ENCODE results near the gene MAP6.
A peak's percentile ranks its signal among the peaks of the same experiment; 100 is the strongest.

Gene MAP6

DNA sequence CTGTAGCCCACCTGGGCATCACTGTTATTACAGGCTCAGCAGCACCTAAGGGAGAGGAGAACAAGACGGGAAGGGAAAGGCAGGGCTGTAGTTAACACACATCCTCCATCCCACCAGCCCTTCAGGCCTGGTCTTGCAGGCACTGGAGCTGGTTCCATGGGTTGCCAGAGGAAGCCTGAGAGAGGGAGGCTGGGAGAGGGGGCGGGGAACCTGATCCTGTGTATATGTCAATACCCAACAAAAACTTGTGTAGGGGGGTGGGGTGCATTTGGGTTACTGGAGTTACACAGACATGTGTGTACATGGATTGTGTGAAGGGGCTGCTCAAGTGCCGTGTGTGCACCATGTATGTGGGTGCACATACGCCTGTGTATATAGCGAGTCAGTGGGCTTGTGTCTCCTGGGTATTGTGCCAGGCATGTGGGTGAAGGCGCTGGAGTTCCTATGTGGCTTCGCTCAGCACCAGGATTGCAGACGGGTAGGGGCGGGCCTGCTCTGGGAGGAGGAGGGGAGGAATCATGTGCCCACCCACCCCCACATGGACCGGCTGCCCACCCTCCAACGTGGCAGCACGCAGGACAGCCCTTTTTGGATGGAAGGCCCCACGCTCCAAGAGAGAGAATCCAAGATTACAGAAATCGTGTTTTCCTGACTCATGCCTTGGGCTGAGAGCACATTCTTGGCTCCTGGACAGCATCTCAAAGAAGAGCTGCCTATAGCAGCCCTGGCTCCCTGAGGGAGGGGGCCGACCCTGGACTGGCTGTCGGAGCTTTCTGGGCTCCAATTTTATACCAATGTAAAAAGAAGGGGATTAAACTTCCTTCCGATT is 111.0 kb downstream of the MAP6 start:
- DNase-seq (ENCODE audit: extremely low read depth, low read depth) = peak; percentile 87

DNA sequence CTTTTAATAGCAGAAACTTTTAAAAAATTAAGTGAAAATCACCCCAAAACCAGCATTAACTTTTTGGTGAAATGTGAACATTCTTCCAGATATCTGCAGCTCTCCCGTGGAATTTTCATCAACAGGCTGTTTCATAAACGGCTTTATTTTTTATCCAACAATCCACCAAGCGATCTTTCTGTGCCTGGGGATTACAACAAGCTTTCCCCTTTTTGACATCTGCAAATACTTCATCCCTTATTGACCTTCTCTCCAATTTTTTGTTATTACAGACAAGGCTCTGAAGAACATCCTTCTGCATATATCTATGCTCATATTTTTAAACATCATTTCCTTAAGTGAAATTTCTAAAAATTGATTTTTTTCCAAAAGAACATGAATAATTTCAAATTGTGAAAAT is 112.6 kb downstream of the MAP6 start:
- no peak overlapping the region for H3K4me3 ChIP-seq (replicated peaks; ENCODE audit: low read depth, low read length)
- DNase-seq (ENCODE audit: extremely low read depth, low read depth) = no peak
- TF ChIP-seq, protein P1, sequence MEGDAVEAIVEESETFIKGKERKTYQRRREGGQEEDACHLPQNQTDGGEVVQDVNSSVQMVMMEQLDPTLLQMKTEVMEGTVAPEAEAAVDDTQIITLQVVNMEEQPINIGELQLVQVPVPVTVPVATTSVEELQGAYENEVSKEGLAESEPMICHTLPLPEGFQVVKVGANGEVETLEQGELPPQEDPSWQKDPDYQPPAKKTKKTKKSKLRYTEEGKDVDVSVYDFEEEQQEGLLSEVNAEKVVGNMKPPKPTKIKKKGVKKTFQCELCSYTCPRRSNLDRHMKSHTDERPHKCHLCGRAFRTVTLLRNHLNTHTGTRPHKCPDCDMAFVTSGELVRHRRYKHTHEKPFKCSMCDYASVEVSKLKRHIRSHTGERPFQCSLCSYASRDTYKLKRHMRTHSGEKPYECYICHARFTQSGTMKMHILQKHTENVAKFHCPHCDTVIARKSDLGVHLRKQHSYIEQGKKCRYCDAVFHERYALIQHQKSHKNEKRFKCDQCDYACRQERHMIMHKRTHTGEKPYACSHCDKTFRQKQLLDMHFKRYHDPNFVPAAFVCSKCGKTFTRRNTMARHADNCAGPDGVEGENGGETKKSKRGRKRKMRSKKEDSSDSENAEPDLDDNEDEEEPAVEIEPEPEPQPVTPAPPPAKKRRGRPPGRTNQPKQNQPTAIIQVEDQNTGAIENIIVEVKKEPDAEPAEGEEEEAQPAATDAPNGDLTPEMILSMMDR (IDR thresholded peaks at IDR 0.05; ENCODE audit: low read depth, low read length, missing control alignments) = no peak

More for the DNA sequence above, 111.0 kb downstream of the MAP6 start:
- TF ChIP-seq, protein P1 (IDR thresholded peaks at IDR 0.05; ENCODE audit: low read depth, low read length, missing control alignments) = no peak
- H3K4me3 ChIP-seq (replicated peaks; ENCODE audit: low read depth, low read length) = peak overlapping the region; percentile 8; the same call in 1 of the 2 replicates

DNA sequence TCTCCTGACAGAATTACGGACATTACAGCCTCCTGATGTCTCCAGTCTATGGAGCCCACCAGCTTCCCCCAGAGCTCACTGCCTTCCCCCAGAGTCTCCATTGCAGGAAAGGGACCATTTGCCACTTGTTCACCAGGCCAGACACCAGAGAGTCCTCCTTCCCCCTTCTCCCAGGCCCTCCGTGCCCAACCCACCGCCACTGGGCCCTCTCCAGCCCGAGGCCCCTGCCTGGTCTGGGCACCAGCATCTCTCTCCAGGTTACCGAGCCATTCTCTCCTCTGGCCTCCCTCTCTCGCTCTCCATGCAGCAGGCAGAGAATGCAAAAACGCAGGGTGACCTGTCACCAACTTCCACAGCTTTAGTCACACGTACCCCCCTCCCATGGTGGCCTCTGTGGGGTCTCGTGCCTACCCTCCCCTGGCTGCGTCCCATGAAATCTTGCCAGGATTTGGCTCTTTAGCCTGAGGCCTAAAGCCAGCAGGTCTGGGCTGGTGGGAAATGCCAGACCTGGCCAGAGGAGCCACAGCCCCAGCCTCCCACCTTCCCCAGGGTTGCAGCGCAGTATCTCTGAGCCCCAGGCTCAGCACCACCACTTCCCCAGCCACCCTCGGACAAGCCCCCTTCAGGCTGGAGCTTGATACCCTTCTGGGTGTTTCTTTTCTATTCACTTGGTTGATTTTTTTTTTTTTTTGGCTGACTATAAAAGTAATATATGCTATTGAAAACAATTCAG is 113.6 kb downstream of the MAP6 start:
- TF ChIP-seq, protein P1 (IDR thresholded peaks at IDR 0.05; ENCODE audit: low read depth, low read length, missing control alignments) = no peak
- DNase-seq (ENCODE audit: extremely low read depth, low read depth) = no peak
- peak overlapping the region; percentile 31 for H3K4me3 ChIP-seq (replicated peaks; ENCODE audit: low read depth, low read length)

DNA sequence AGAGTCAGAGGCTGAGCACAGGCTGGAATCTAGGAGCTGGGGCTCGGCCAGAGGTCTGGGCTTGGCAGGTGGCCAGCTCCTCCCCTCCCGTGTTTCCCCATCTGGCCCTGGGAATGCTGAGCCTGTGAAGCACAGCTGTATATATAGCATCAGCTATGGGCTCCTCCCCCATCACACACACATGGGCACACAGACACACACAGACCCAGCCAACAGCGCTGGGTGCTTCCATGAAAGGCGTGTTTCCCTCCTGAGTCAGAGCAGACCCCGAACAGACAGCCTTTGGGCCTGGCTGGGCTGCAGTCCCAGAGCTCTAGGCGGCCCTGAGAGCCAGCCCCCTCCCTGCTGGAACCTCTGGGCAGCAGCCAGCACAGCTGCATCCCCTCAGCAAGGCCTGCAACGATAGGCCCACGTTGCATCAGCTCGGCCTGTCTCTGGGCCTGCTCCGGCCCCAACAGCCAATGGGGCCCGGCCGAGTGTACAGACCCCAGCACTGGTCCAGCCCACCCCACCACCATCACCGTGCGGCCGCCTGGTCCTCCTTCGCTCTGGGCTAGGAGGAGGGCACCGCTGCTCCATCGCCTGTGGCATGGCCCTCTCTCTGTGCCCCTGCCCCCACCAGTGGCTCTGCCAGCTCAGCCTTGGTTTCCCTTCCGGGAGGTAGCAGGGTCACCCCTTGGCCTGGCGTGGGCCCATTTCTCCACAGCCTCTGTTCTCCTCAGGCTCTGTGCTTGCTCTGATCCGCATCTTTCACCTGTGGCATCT is 114.4 kb downstream of the MAP6 start:
- peak; percentile 100 for DNase-seq (ENCODE audit: extremely low read depth, low read depth)
- TF ChIP-seq, protein P1 (IDR thresholded peaks at IDR 0.05; ENCODE audit: low read depth, low read length, missing control alignments) = no peak
- peak overlapping the region; percentile 31 for H3K4me3 ChIP-seq (replicated peaks; ENCODE audit: low read depth, low read length)

DNA sequence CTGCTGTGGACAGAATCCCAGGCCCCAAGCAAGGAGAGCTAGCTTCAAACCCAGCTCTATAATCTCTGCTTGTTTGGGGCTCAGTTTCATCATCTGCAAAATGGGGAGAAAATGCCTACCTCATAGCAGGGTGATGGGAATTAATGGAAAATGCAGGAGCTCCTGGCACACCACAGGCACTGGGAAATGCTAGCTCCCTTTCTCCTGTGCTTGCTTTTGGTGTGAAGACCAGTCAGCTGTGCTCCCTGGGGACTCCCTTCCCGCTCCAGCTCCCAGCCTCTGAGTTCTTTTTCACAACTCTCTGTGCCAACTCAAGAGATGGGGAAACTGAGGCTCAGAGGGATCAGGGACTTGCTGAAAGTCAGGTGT is 115.0 kb downstream of the MAP6 start:
- DNase-seq (ENCODE audit: extremely low read depth, low read depth) = no peak
- no peak overlapping the region for H3K4me3 ChIP-seq (replicated peaks; ENCODE audit: low read depth, low read length)
- TF ChIP-seq, protein P1 (IDR thresholded peaks at IDR 0.05; ENCODE audit: low read depth, low read length, missing control alignments) = no peak

DNA sequence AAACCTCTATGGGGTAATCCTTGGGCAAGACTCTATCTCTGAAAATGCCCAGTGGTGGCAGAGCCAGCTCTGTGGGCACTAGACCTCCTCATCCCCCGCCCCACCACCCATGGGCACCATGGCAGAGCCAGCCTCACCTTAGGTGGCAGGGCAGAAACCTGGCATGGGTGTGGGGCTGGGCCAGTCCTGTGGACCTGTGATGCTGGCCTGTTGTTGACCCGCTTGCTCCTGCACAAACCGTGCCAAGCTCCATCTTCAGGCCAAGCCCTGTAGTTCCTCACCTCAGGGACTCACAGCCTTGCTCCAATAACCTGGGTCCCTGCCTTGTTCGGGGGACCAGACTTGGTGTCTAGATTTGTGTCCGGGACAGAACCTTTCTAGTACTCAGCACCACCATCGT is 115.7 kb downstream of the MAP6 start:
- no peak for DNase-seq (ENCODE audit: extremely low read depth, low read depth)
- TF ChIP-seq, protein P1 (IDR thresholded peaks at IDR 0.05; ENCODE audit: low read depth, low read length, missing control alignments) = no peak
- H3K4me3 ChIP-seq (replicated peaks; ENCODE audit: low read depth, low read length) = no peak overlapping the region
